GM18502 (cell line): ENCODE measurements around the gene POU4F3.
"Not testable (repeated sequence)": the region's sequence is repeated elsewhere in the genome, so short reads cannot be mapped to it uniquely, and the experiment has no call there.

Experiments
- ATAC-seq: cut with Tn5 transposase; IDR thresholded peaks from one replicate; pipeline ENCODE4 v1.9.1; 2021; ENCODE audit warnings: mild to moderate bottlenecking; ENCODE audit not compliant: unreplicated experiment, poor library complexity

Gene POU4F3, protein sequence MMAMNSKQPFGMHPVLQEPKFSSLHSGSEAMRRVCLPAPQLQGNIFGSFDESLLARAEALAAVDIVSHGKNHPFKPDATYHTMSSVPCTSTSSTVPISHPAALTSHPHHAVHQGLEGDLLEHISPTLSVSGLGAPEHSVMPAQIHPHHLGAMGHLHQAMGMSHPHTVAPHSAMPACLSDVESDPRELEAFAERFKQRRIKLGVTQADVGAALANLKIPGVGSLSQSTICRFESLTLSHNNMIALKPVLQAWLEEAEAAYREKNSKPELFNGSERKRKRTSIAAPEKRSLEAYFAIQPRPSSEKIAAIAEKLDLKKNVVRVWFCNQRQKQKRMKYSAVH

DNA sequence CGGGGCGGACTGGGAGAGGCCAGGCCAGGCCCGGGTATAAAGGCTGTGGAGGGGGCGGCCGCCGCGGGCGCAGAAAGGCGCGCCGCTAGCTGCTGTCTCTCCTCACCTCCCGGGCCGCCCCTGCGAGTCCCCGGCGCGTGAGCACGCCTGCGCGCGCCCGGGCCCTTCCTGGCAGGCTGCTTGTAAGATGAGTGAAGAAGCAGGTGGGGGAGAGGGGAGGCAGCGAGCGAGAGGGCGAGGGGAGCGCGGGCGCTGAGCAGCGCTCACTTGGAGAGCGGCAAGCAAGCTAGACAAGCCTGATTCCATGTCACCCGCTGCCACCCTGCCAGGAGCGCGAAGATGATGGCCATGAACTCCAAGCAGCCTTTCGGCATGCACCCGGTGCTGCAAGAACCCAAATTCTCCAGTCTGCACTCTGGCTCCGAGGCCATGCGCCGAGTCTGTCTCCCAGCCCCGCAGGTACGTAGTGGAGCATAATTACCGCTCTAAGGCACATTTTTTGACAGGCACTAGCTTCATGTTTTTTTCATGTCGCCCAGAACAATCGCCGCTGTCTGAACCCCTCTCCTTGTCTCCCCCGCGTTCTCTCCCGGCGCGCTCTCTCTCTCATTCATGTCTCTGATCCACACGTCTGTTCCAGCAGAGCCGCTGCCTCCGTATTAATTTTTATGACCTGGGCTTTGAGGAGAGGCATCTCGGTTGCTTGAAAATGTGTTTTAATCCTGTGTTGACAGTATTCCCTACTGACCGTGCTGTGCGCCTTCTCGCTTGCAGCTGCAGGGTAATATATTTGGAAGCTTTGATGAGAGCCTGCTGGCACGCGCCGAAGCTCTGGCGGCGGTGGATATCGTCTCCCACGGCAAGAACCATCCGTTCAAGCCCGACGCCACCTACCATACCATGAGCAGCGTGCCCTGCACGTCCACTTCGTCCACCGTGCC is at the start of gene POU4F3:
Gene POU4F3, plus strand, starts transcription at position 66 of the 941 bp plus-strand sequence. Its CDS starts 274 bp downstream, at position 340.
- no peak for ATAC-seq

DNA sequence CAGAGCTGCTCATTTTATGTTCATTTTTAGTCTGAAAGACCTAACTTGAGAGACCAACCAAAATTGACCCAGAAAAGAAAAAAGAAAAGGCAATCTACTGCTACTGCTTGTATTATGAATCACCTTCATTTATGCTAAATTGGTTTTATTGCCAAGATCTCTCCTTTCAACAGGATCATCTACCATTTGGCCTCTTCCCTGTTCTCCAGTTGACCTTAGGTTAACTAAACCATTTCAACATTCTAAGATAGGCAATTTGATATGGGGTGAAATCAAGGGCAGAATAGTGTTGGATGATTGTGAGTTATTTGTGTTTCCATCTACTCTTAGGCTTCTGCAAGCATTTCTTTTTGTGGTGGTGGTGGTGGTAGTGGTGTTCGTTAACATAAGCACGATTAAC is 48.3 kb upstream of the POU4F3 start:
- ATAC-seq: no peak

DNA sequence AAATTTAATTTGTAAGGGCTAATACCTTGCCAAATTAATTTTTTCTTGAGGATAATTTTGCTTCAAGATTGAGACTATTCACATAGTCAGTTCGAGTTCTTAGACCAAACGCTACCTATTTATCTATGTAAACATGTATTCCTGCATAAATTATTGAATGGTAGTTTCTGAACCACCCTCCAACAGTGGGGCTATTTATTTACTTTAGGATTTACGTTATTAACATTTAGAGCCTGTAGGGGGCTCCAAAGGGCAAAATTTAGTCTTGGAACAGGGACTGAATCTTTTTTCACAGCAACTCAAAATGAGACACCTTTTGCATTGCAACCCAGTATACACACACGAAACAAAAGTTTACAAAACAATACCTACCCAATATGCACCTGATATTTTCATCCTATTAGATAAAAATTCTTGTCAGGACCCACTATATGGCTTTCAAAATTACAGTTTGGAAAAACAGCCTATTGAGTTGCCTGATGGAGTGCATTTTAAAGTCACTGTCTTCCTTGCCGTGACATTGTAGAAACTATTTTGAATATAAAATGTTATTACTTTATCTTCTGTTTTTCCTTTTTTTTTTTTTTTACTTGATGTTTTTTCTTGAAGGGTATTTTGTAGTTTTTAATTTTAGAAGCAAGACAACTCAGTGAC is 47.1 kb upstream of the POU4F3 start:
- peak; percentile 91 for ATAC-seq

DNA sequence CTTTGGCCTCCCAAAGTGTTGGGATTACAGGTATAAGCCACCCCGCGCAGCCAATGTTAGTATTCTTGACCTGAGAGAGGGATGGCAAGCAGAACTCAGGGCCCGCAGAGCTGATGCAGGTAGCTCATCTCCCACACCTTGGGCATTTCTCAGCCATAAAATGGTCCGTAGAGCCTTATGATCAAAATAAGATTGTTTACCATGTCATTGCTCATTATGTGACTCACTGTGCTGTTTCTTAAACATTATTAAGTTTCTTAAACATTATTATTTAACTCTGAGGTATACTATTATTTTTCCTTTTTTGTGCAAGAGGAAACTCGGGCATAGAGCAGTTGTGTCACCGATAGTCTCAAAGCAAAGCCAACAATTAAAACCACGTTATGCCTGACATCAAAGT is 42.4 kb upstream of the POU4F3 start:
- no peak for ATAC-seq

DNA sequence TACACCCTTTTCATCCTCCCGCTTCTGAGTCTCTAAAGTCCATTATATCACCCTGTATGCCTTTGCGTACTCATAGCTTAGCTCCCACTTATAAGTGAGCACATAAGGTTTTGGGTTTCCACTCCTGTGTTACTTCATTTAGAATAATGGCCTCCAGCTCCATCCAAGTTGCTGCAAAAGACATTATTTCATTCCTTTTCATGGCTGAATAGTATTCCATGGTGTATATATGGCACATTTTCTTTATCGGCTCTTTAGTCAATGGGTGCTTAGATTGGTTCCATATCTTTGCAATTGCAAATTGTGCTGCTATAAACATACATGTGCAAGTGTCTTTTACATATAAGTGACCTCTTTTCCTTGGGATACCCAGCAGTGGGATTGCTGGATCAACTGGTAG is 39.7 kb upstream of the POU4F3 start:
- not testable (repeated sequence) for ATAC-seq

DNA sequence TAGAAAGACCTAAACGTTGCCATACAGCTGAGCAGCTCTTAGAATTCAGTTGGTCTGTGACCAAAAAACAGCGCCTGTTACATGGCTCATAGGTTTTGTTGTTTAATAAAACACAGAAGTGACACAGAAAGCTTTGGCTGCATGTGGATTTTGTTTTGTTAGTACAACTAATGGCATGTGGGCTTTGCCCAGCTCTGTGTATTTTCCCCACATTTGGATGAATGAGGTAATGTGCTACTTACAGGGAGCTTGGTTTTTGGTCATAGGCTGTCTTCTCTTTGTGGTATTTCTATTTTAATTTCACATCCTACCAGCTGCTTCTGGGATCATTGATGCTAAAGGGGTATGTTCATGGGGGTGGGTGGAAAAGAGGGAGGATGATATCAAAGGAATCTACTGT is 37.0 kb upstream of the POU4F3 start:
- no peak for ATAC-seq

DNA sequence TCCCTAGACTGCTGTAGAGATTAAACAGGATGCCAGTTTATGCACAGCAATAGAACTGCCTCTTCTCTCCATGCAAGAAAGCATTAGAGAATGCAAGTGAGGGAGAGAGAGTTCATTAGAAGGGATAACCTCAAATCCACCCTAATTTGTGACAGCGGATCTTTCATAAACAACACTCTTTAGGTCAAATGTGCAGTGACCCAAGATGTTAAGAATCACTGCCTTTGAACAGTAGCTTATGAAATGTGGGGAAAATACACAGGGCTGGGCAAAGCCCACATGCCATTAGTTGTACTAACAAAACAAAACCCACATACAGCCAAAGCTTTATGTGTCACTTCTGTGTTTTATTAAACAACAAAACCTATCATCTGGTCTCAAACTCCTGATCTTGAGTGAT is 36.2 kb upstream of the POU4F3 start:
- no peak for ATAC-seq

DNA sequence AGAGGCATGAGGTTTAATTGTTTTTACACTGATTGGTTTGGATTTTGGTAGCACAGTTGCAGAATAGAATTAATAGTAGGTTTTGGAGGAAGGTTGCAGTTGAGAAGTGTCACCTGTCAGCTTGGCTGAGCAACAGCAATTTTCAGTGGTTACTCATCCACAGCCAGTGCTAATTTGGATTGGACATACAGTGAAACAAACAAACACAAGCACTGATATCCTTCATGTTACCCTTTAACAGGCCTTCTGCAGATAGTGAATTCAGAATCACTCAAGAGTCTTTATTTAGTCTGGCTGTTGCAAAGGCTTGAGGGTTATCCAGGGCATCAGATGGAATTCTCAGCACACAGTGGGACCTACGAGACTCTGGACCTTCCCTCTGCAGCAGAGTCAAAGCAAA is 31.8 kb upstream of the POU4F3 start:
- no peak for ATAC-seq

DNA sequence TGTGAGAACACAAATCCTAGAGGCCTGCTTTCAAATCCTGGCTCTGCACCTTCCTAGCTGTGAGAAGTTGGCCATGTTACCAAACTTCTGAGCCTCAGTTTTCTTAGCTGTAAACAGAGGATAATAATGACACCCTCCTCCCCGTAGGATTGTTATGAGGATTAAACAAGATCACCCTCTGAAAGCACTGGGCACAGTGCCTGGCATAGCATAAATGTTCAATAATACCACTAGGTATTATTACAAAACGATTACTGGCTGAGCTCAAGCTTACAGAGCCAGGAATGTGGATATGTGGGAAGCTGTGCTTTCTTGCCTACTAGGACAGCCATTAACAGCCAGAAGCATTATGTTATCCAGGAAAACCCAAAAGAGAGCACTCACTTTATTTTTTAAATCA is 30.8 kb upstream of the POU4F3 start:
- ATAC-seq: no peak

DNA sequence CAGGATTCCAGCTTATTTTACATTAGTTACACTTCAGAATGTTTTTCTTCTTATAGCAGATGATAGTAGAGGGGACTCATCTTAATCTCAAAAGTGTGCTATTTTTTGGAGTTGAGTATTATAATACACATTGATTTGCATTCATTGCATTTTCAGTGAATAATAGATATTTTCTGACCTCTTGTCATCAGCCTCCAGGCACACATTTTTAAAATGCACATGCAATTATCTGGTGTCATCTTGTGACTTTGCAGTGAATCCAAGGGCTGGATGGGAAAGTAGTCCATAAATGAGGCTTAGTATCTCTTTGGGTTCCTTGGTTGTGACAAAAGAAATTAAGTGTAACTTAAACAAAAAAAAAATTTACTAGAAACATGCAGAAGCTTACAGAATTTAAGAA is 28.1 kb upstream of the POU4F3 start:
- no peak for ATAC-seq

DNA sequence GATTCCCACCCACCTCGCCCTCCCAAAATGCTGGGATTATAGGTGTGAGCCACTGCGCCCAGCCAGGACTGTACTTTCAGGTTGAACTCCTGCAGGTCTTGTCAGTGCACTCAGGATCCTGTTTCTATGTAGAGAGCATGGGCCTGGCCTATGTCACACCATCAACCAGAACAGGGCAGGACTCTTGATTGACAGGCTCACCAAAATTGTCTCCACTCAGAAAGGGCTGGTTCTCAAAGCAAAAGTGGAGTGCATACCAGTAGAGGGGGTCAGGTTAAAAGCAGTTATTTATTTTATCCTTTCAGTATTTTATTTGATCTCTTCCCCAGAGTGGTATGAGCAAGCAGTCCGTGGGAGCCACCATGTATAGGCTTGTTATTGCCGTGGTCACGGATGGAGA is 27.4 kb upstream of the POU4F3 start:
- ATAC-seq: no peak

DNA sequence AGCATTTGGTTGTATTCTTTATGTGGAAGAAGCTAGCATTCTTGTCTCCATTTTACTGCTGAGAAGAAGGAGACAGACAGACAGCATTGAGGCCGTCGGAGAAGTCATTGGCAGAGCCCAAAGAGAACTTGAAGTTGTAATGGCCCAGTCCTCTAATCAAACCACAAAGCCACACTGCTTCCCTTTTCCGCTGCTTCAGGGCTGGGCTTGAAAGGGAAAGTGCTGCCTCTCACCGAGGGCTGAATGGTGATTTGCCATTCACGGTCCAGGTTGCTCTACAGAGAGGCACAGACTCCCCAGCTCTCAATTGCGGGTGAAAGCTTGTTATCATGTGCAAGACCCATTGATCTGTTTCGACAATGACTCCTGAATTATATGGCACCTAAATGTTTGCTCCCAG is 25.6 kb upstream of the POU4F3 start:
- no peak for ATAC-seq

DNA sequence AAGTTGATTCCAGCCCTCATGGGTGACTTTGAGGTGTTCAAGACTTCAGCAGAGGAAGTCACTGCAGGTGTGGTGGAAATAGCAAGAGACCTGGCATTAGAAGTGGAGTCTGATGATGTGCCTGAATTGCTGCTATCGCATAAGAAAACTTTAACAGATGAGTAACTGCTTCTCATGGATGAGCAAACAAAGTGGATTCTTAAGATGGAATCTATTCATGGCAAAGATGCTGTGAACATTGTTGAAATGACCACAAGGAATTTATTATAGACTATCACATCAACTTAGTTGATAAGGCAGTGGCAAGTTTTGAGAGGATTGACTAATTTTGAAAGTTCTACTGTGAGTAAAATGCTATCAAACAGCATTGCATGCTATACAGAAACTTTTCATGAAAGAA is 17.1 kb upstream of the POU4F3 start:
- no peak for ATAC-seq

DNA sequence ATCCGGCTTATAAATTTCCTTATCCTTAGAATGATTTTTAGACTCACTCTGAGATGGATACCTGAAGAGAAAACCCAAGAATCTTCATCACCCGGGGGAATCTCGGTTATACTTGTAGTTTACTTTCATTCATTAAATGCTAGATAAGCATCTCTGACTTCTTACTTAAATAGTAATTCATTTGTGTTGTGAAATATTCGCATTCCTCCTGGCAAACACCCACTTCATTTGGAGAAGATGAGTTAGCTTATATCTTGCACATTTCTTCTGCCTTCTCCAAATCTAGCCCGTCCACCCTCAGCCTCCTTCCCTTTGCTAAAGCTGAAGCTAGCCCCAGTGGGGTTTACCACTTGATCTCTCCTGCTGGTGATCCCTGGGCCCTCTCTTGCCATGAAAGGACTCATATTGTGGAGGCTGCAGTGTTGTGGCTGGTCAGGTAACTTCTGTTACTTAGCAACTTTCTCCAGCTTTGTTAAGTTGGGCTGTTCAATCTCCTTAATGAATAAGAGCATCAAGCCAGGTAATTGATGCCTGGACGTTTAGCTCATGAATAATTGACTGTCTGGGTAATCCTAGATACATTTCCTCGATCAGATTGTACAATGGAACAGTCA is 11.3 kb upstream of the POU4F3 start:
- ATAC-seq: no peak

DNA sequence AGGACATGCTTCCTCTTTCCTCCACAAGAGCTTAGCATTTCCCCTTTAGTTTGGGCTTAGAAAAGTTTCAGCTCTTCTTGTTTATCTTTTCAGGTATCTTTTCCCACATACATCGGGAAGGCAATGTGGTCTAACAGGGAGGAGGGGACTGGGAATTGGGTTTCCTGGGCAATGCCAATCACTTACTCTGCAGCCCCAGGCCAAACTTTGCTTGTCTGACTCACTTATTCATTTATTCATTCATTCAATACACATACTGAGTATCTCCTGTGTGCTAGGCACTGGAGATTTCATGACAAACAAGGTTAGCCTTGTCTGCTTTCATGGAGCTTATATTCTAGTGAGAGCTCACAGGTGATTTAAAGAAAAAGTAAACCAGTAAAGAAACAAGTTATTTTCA is 10.7 kb upstream of the POU4F3 start:
- no peak for ATAC-seq

DNA sequence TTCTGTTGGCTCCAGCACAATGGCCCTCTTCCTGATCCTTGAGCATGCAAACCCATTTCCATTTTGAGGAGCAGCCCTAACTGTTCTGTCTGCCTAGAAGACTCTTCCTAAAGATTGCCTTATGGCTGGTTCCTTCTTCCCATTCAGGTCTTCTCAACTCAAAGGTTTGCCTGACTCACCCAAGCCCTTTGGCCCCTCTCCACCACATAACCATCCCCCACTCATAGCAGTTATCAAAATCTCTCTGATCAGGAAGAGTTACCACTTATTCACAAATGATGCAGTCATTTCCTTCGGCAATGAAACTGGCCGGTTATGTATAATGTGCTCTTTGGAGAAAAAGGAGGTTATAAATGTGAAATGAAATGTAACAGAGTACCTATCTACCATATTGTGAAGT is 8.9 kb upstream of the POU4F3 start:
- ATAC-seq: no peak

DNA sequence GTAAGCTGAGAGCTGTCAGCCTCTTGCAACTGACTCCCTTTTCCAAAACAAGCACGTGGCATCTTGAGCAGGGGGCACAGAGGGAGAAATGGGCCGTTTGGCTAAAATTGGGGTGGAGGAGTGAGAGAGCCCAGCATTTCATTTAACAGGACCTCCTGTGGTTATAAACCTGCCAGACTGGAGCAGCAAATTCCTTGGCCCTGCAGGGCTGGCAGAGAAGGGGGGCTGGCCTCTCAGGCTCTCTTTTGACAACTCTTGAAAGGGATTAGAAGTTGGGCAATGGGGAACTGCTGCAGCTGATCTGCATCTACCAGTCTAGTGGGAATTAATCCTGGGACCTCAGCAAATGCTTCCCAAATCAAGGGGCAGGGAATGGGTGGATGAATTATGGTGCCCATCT is 7.2 kb upstream of the POU4F3 start:
- no peak for ATAC-seq

DNA sequence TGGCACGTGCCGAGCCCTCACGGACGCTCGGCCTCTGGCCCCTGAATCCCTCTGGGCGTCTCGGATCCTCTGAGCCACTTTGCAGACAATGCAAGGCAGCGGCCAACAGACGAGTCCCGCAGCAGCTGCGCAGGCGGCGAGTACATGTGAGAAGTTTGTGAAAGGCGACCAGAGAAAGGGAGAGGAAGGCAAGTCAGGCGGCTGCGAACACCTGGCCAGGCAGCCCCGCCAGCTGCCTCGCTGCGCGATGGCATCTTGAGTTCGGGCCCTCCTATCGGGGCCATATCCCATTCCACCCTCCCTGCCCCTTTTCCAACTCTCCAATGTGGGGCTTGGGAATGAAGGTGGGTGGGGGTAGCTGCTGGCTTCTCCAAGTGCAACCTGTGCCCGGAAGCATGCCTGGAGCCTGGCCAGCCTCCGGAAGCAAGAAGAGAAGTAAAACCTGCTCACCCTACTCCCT is 4.5 kb upstream of the POU4F3 start:
- no peak for ATAC-seq

DNA sequence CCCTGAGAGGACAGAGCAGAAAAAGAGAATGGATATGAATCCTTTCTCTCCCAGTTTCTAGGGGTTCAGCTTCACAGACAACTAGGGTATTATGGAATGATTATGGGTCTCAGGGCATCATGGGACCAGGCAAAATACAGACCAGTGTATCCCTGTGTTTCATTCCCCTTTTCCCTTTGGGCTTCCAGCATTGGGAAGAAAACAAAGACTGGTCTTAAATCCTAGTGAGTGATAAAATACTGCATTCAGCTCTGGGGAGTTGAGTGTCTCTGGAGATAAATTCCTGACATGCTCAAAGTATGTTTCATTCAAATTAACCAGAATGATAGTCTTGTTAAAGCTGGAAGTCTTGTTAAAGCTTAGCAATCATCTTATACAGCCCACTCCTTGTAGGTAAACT is 2.4 kb upstream of the POU4F3 start:
- no peak for ATAC-seq

DNA sequence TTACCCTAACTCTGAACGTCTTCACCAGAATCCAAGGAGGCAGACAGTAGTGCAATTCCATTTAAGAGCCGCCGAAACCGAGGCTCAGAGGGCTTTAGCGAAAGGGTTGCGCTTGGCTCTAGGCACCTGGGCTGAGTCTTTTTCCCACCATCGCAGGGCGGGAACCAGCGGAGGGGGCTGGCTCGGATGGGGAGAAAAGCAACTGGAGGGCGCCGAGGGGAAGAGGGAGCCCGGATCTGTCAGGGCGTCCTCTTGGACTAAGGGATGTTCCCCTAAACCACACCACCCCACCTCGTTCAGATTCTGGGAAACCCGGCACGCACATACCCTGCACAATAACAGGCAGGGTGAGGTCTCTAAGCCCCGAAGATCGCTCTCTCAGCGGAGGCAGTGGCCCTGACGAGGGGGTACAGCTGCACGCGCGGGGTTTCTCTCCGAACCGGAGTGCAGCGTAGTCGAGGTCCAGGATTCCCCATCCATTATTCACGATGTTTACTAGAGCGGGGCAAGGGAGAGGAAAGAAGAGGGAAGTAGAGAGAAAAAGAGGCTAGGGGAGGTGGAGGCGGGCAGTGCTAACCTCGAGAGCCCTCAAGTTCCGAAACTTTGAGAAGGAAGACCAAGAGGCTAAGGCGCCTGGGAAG is 1.3 kb upstream of the POU4F3 start:
- ATAC-seq: no peak
